Measurements from ENCODE around the gene C16orf87.

DNA sequence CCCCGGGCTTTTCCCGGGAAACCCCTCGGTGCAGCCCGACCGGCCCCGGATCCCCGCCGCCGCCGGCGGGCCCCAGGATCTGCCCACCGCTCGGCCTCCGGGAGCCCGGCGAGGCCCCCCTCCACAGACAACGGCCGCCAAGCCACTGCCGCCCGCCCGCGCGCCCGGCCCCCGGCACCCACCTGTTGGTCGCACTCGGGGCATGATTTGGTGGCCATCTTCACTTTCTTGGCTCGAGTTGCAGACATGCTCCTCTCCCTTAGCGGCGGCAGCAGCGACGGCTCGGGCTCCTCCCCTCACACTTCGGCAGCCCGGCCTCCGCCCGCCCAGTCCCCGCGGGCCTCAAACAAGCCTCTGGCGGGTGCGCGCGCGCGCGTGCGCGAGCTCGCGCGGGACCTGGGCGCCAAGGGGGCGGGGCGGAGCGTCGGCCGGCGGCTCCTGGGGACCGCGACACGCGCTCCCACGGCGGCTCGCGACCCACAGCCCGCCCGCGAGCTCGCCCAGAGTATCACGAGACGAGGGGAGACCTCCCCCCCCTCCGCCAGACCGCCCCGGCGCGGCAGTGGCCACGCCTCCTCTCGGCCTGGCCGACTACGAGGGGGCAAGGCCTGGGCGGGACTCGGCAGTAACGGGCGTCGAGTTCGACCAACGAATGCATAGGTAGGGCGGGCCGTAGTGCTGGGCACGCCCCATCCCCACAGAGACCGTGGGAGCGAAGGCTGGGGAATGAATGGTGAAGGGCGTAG lies at the start of gene C16orf87:
- peak; percentile 41; the same call in 1 of the 2 replicates for TF ChIP-seq POLR2AphosphoS5 (IDR thresholded peaks at IDR 0.05; ENCODE audit: low read depth, low read length)
- TF ChIP-seq, protein P1, sequence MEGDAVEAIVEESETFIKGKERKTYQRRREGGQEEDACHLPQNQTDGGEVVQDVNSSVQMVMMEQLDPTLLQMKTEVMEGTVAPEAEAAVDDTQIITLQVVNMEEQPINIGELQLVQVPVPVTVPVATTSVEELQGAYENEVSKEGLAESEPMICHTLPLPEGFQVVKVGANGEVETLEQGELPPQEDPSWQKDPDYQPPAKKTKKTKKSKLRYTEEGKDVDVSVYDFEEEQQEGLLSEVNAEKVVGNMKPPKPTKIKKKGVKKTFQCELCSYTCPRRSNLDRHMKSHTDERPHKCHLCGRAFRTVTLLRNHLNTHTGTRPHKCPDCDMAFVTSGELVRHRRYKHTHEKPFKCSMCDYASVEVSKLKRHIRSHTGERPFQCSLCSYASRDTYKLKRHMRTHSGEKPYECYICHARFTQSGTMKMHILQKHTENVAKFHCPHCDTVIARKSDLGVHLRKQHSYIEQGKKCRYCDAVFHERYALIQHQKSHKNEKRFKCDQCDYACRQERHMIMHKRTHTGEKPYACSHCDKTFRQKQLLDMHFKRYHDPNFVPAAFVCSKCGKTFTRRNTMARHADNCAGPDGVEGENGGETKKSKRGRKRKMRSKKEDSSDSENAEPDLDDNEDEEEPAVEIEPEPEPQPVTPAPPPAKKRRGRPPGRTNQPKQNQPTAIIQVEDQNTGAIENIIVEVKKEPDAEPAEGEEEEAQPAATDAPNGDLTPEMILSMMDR (IDR thresholded peaks at IDR 0.05): no peak
- no peak; the same call in 1 of the 2 replicates for TF ChIP-seq SIN3A (IDR thresholded peaks at IDR 0.05; ENCODE audit: borderline replicate concordance, insufficient read depth, low read depth, low read length)
- TF ChIP-seq, protein P2, sequence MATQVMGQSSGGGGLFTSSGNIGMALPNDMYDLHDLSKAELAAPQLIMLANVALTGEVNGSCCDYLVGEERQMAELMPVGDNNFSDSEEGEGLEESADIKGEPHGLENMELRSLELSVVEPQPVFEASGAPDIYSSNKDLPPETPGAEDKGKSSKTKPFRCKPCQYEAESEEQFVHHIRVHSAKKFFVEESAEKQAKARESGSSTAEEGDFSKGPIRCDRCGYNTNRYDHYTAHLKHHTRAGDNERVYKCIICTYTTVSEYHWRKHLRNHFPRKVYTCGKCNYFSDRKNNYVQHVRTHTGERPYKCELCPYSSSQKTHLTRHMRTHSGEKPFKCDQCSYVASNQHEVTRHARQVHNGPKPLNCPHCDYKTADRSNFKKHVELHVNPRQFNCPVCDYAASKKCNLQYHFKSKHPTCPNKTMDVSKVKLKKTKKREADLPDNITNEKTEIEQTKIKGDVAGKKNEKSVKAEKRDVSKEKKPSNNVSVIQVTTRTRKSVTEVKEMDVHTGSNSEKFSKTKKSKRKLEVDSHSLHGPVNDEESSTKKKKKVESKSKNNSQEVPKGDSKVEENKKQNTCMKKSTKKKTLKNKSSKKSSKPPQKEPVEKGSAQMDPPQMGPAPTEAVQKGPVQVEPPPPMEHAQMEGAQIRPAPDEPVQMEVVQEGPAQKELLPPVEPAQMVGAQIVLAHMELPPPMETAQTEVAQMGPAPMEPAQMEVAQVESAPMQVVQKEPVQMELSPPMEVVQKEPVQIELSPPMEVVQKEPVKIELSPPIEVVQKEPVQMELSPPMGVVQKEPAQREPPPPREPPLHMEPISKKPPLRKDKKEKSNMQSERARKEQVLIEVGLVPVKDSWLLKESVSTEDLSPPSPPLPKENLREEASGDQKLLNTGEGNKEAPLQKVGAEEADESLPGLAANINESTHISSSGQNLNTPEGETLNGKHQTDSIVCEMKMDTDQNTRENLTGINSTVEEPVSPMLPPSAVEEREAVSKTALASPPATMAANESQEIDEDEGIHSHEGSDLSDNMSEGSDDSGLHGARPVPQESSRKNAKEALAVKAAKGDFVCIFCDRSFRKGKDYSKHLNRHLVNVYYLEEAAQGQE (IDR thresholded peaks at IDR 0.05; ENCODE audit: insufficient read depth in 1 of 2, low read depth in 2 of 2, low read length in 1 of 2): no peak
- no peak for TF ChIP-seq TCF7L2 (IDR thresholded peaks at IDR 0.05; ENCODE audit: low read depth, low read length)

Data from Panc1 (cell line).